Natural killer cell (primary cell): ENCODE measurements around the gene MCM6. TPM values are rescaled to one million over a fixed set of nuclear protein-coding genes. Genes with fewer than 3 reads are reported as not detected.

Experiments used
- ATAC-seq, 3 donors: fragments of 150-1000 bp in 2 of 3; fragments of 200-7000 bp in 1 of 3; cut with Tn5 transposase; 1 replicate in 1 of 3; 2 replicates in 2 of 3; pipeline ENCODE4 v1.10.0; 2021; ENCODE audit warnings: mild to moderate bottlenecking in 2 of 3, moderate library complexity in 2 of 3
- DNase-seq, 2 donors: peaks; one replicate each; pipeline versions ENCODE4 v3.0.0 to v3.0.0-alpha.2; 2013 to 2021; ENCODE audit warnings: mixed read lengths in 1 of 2
- H3K27ac ChIP-seq: one replicate; pipeline ENCODE4 v1.5.1; 2013; ENCODE audit warnings: mild to moderate bottlenecking, low read length
- H3K27me3 ChIP-seq: one replicate; pipeline ENCODE4 v1.6.1; 2013; ENCODE audit warnings: low read length; ENCODE audit not compliant: control insufficient read depth, insufficient read depth
- H3K36me3 ChIP-seq: one replicate; pipeline ENCODE4 v1.6.1; 2013; ENCODE audit warnings: low read length; ENCODE audit not compliant: control insufficient read depth, insufficient read depth
- H3K4me1 ChIP-seq: one replicate; pipeline ENCODE4 v1.6.1; 2013; ENCODE audit warnings: low read length; ENCODE audit not compliant: control insufficient read depth, insufficient read depth
- H3K4me3 ChIP-seq: one replicate; pipeline ENCODE4 v1.5.1; 2013; ENCODE audit warnings: low read length
- H3K9me3 ChIP-seq: one replicate; pipeline ENCODE4 v1.6.1; 2013; ENCODE audit warnings: low read length; ENCODE audit not compliant: control insufficient read depth, insufficient read depth
- H3K27ac Mint-ChIP-seq, 2 donors: one replicate each; pipeline ENCODE4 v1.8.0; 2022; ENCODE audit warnings: mild to moderate bottlenecking in 2 of 2, mixed read lengths in 2 of 2, moderate library complexity in 1 of 2
- H3K27me3 Mint-ChIP-seq, 2 donors: one replicate each; pipeline ENCODE4 v1.8.0; 2022; ENCODE audit warnings: low read depth in 2 of 2, mixed read lengths in 2 of 2
- H3K36me3 Mint-ChIP-seq: one replicate; pipeline ENCODE4 v1.8.0; 2022; ENCODE audit warnings: mixed read lengths
- H3K4me1 Mint-ChIP-seq, 2 donors: one replicate each; pipeline ENCODE4 v1.8.0; 2022; ENCODE audit warnings: mixed read lengths in 2 of 2
- H3K4me3 Mint-ChIP-seq: one replicate; pipeline ENCODE4 v1.8.0; 2022; ENCODE audit warnings: mild to moderate bottlenecking, moderate library complexity, mixed read lengths
- H3K9me3 Mint-ChIP-seq, 2 donors: one replicate each; pipeline ENCODE4 v1.8.0; 2022; ENCODE audit warnings: mixed read lengths in 2 of 2
- WGBS: methylation state at CpG from one replicate; pipeline ENCODE4 v1.1.7; 2013; ENCODE audit warnings: missing lambda C conversion rate; ENCODE audit not compliant: insufficient coverage; 5-methylcytosine and 5-hydroxymethylcytosine counted together
- intact Hi-C: fragments of 100-400 bp; cut with micrococcal nuclease; formaldehyde crosslinking; loops from one replicate; pipeline ENCODE4 v1.14.2; 2022
- total RNA-seq, 4 donors: library from RNA; stranded (reverse); fragments of 120-200 nt in 1 of 4; gene quantifications; one replicate each; pipeline versions ENCODE4 v1.2.3 to v1.2.4, GENCODE V29; 2013 to 2022
- TF ChIP-seq, protein P1 (sequence below): fragments of 200-600 bp; IDR thresholded peaks from one replicate; pipeline ENCODE4 v1.8.0; 2022; ENCODE audit warnings: antibody characterized with exemption

Gene MCM6
- 10 to 100 TPM; 12.6 to 19.4 (median 15.9) TPM for total RNA-seq
- total RNA-seq (2013) = 17.7 TPM

DNA sequence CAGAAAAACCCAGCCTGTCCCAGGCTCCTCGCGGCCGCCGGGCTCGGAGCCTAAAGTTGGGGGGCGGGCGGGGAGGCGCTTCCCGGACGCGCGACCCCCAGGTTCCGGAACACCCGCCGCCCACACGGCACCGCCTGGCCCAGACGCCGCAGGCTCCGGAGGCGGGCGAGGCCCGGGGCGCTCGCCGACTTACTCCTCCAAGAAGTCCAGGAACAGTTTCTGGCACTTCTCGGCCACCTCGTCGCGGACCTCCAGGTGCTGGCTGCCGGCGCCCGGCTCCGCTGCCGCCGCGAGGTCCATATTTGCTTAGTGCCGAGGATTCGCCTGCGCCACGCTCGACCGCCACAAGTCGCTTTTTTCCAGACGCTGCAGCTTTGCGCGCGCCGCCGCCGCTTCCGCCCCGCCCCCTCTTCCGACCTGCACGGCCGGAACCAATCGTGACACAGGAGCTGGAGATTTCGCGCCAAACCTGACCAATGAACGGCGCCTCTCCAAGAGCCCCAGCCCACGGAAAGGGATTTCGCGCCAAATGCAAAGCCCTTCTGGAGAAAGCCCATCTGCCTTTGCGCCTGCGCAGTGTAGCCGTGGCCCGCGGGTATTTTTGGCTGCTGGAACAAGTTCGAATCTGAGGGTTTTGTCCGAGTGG lies at the start of gene MCM6:
TSS of gene MCM6 (minus strand) at position 378 of the 646 bp plus-strand sequence. CDS start at position 300, 78 bp downstream.
- peak within 1 kb of the TSS; percentile 69 for H3K4me3 ChIP-seq
- peaks cover 21% of the 10 kb centered on the region for H3K4me1 ChIP-seq
- peak; percentile 92 to 99 for DNase-seq
- intact Hi-C loops = loop anchor here (2.0 kb wide), 1 partner anchor 345 kb away; the partner anchor contains the start of genes R3HDM1 and ZRANB3
- WGBS = under 1% methylated on average over 71 of the region's 71 CpGs
- Mint-ChIP-seq H3K36me3 (no peaks in the 10 kb centered on the region), H3K4me1 (peaks cover 28 to 37% of the 10 kb centered on the region in 2 donors), H3K27ac (peak within 1 kb of the TSS; percentile 92 to 94), H3K27me3 (no peaks in the 10 kb centered on the region), H3K4me3 (peak within 1 kb of the TSS; percentile 98), H3K9me3 (no peaks in the 10 kb centered on the region)
- H3K9me3 ChIP-seq = no peaks in the 10 kb centered on the region
- peak within 1 kb of the TSS; percentile 90 for H3K27ac ChIP-seq
- TF ChIP-seq, protein P1, sequence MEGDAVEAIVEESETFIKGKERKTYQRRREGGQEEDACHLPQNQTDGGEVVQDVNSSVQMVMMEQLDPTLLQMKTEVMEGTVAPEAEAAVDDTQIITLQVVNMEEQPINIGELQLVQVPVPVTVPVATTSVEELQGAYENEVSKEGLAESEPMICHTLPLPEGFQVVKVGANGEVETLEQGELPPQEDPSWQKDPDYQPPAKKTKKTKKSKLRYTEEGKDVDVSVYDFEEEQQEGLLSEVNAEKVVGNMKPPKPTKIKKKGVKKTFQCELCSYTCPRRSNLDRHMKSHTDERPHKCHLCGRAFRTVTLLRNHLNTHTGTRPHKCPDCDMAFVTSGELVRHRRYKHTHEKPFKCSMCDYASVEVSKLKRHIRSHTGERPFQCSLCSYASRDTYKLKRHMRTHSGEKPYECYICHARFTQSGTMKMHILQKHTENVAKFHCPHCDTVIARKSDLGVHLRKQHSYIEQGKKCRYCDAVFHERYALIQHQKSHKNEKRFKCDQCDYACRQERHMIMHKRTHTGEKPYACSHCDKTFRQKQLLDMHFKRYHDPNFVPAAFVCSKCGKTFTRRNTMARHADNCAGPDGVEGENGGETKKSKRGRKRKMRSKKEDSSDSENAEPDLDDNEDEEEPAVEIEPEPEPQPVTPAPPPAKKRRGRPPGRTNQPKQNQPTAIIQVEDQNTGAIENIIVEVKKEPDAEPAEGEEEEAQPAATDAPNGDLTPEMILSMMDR = no peak
- H3K36me3 ChIP-seq = peaks cover 5% of the 10 kb centered on the region
- peak; percentile 90 to 95 (median 92) for ATAC-seq
- H3K27me3 ChIP-seq = no peaks in the 10 kb centered on the region

DNA sequence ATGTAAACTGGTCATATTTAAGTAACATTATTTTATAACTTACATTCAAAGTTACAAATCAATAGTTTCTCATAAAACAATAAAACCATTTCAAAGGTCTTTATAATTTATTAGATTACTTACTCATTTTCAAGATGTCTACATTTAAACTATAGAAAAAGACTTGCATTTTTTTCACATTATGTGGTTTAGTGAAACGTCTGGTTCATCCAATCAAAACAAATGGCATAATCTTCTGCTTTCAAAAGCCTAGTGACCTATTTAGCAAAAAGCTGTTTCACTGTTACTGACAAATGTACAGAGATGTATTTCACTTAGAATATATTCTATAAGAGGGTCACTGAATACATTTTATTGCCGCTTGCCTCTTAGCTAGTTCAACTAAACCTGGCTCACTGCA lies 49.3 kb upstream of the MCM6 start:
- ATAC-seq = no peak
- no peak overlapping the region for H3K27ac ChIP-seq
- H3K4me3 Mint-ChIP-seq = no peak overlapping the region
- no peaks in the 10 kb centered on the region for H3K36me3 Mint-ChIP-seq
- 92% methylated on average over 1 of the region's 2 CpGs for WGBS
- no peaks in the 10 kb centered on the region for H3K9me3 Mint-ChIP-seq
- H3K4me1 ChIP-seq = no peaks in the 10 kb centered on the region
- no peaks in the 10 kb centered on the region for H3K27me3 Mint-ChIP-seq
- H3K9me3 ChIP-seq = no peaks in the 10 kb centered on the region
- H3K27ac Mint-ChIP-seq = no peak overlapping the region
- DNase-seq = no peak
- TF ChIP-seq, protein P1 = no peak
- peaks cover 24% of the 10 kb centered on the region for H3K36me3 ChIP-seq
- H3K4me1 Mint-ChIP-seq = no peaks in the 10 kb centered on the region
- intact Hi-C loops = no loop called here
- no peak overlapping the region for H3K4me3 ChIP-seq
- H3K27me3 ChIP-seq = no peaks in the 10 kb centered on the region

DNA sequence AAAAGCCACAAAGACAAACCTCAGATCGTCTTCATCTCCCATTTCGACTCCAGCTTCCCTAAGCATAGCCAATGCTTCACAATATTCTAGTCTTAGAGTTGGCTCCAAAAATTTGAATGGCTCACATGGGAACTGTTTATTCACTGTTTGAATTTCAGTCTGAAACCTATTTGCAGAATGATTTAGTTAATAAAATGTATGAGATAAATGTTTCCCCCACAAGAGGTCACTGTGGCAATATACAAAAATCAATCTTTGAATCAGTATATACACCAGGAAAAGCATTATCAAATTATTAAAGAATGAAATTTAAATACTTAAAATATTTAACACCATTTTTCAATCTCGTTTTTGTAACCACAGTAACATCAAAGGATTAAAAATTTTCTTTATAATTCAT lies 40.0 kb upstream of the MCM6 start:
- DNase-seq (peak in 1 of 2 donors; percentile 79), ATAC-seq (peak; percentile 59 to 64 (median 60))
- Mint-ChIP-seq H3K27ac (no peak overlapping the region), H3K4me1 (no peaks in the 10 kb centered on the region), H3K9me3 (no peaks in the 10 kb centered on the region), H3K27me3 (no peaks in the 10 kb centered on the region), H3K36me3 (no peaks in the 10 kb centered on the region), H3K4me3 (no peak overlapping the region)
- Histone ChIP-seq H3K4me3 (no peak overlapping the region), H3K36me3 (peaks cover 14% of the 10 kb centered on the region), H3K4me1 (no peaks in the 10 kb centered on the region), H3K27me3 (no peaks in the 10 kb centered on the region), H3K9me3 (no peaks in the 10 kb centered on the region), H3K27ac (no peak overlapping the region)
- intact Hi-C loops = loop anchor here (1.0 to 10.0 kb wide), 3 partner anchors 199 to 462 kb away; partner anchors contain the start of gene CXCR4
- 79% methylated on average over 2 of the region's 3 CpGs for WGBS
- TF ChIP-seq, protein P1 = peak; percentile 74
